Measurements from ENCODE around the gene PID1.

PID1 gene

DNA sequence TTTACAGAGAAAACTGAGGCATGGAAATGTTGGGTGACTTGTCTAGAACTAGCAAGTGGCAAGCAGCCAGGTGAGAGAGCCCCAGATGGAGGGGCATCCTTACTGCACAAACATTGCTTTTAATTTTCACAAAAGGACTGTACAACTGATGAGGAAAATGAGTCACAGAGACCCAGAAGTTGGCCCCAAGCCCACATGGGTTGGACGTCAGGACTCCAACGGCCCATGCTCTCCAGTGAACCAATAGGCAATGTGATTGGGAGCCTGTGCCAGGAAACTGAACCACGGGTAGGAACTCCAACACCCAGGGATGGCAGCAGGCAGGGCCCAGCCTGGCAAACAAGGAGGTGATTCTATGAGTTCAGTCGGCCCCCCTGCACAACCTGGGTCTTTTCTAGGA lies 50.8 kb downstream of the PID1 start:
- no peak overlapping the region for H3K27ac ChIP-seq (ENCODE audit: low read depth, low read length)
- no peaks in the 10 kb centered on the region for H3K27me3 ChIP-seq (ENCODE audit: insufficient read depth, low read length)
- no peaks in the 10 kb centered on the region for H3K79me2 ChIP-seq (ENCODE audit: control insufficient read depth, insufficient read depth, low read length, unreplicated experiment)
- H2AFZ ChIP-seq (ENCODE audit: low read length, unreplicated experiment), result no peak overlapping the region
- H3K36me3 ChIP-seq (ENCODE audit: insufficient read depth, low read length), result no peaks in the 10 kb centered on the region
- H3K4me1 ChIP-seq (ENCODE audit: control insufficient read depth, insufficient read depth, low read length, unreplicated experiment), result no peaks in the 10 kb centered on the region
- H3K4me3 ChIP-seq (ENCODE audit: low read depth, low read length), result no peak overlapping the region

DNA sequence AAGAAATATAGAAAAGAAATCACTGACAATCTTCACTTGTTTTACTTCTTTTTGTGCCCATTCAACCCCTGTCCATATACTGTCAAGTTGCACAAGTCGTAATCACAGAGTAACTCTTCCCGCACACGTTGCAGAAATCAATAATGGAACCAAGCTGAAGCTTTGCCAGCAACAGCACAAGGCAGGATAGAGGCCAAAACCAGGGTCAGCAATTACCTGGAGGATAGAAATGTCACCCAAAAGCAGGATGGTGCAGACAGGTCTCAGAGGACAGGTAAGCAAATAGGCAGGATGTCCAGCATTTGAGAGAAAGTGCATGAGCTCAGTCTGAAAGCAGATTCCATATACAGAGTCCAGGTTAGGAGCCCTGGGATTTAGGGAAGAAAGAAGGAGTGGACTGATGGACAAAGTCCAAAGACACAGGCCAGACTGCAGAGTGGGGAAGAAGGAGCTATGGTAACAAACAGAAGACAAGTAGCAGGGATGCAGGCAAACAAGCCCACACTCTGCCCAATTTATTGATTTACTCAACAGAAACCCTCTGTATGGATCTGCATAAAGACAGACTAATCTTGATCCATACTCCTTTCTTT lies 52.7 kb downstream of the PID1 start:
- Histone ChIP-seq H3K4me1 (ENCODE audit: control insufficient read depth, insufficient read depth, low read length, unreplicated experiment) (no peaks in the 10 kb centered on the region), H3K27ac (ENCODE audit: low read depth, low read length) (no peak overlapping the region), H3K36me3 (ENCODE audit: insufficient read depth, low read length) (no peaks in the 10 kb centered on the region), H3K79me2 (ENCODE audit: control insufficient read depth, insufficient read depth, low read length, unreplicated experiment) (no peaks in the 10 kb centered on the region), H2AFZ (ENCODE audit: low read length, unreplicated experiment) (no peak overlapping the region), H3K27me3 (ENCODE audit: insufficient read depth, low read length) (no peaks in the 10 kb centered on the region), H3K4me3 (ENCODE audit: low read depth, low read length) (no peak overlapping the region)

DNA sequence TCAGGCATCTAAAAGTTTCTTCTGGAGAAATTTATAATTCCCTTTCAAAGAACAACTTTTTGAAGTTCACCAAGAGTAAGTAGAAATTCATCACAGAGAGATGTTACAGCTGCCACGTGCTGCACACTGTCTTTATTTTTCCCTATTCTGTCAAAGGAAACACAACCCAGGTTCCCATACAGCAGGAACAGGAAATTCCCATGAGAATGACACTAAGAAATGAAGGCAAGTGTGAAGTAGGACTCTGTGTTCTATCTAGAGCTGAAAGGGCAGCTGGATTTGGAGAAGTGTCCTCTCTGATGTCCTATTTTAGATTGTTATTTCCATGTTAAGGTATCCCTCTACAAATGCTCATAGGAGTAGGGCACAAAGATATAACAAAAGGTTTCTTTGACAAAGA lies 58.8 kb downstream of the PID1 start:
- no peaks in the 10 kb centered on the region for H3K36me3 ChIP-seq (ENCODE audit: insufficient read depth, low read length)
- H3K79me2 ChIP-seq (ENCODE audit: control insufficient read depth, insufficient read depth, low read length, unreplicated experiment), result no peaks in the 10 kb centered on the region
- no peaks in the 10 kb centered on the region for H3K27me3 ChIP-seq (ENCODE audit: insufficient read depth, low read length)

DNA sequence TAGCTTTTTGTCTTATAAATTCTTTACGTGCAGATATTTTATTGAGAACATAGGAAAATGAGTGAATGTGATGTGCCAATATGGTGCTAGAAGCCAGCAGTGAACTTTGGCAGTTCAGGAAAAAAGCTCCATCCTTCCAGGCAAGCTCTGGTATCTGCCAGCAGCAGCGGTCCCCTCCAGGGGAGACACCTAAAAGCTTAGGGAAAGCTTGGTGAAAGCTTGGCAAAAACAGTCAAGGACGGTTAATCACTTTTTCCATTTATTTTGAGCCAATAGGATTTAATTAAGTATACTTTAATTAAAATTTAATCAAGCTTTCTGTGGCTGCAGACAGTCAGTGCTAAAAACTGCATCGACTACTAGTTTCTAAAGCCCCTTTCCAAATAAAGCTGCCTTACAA lies 60.4 kb downstream of the PID1 start:
- no peaks in the 10 kb centered on the region for H3K36me3 ChIP-seq (ENCODE audit: insufficient read depth, low read length)
- H3K4me1 ChIP-seq (ENCODE audit: control insufficient read depth, insufficient read depth, low read length, unreplicated experiment), result no peaks in the 10 kb centered on the region
- H2AFZ ChIP-seq (ENCODE audit: low read length, unreplicated experiment), result no peak overlapping the region
- no peaks in the 10 kb centered on the region for H3K27me3 ChIP-seq (ENCODE audit: insufficient read depth, low read length)
- H3K79me2 ChIP-seq (ENCODE audit: control insufficient read depth, insufficient read depth, low read length, unreplicated experiment), result no peaks in the 10 kb centered on the region
- no peak overlapping the region for H3K4me3 ChIP-seq (ENCODE audit: low read depth, low read length)
- no peak overlapping the region for H3K27ac ChIP-seq (ENCODE audit: low read depth, low read length)

More for the DNA sequence above, 58.8 kb downstream of the PID1 start:
- no peak overlapping the region for H3K4me3 ChIP-seq (ENCODE audit: low read depth, low read length)
- H3K4me1 ChIP-seq (ENCODE audit: control insufficient read depth, insufficient read depth, low read length, unreplicated experiment), result no peaks in the 10 kb centered on the region
- H3K27ac ChIP-seq (ENCODE audit: low read depth, low read length), result no peak overlapping the region
- no peak overlapping the region for H2AFZ ChIP-seq (ENCODE audit: low read length, unreplicated experiment)

DNA sequence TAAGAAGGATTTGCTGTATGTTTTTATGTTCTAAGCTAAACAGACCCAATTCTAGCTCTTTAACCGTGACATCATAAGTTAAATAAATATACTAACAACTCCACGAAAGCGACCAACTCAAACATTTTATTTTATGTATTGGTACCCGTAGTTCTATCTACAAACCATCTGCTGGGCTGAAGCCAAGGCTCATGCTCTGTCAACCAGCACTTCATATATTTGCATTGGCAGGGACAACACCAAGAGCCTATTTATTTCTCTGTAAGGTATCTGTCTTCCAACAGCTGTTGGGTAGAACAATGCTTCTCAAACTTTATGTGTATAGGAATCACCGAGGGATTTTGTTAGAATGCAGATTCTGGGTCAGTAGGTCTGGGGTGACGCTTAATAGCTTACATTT lies 64.5 kb downstream of the PID1 start:
- Histone ChIP-seq H3K4me1 (ENCODE audit: control insufficient read depth, insufficient read depth, low read length, unreplicated experiment) (no peaks in the 10 kb centered on the region), H3K27me3 (ENCODE audit: insufficient read depth, low read length) (no peaks in the 10 kb centered on the region), H3K4me3 (ENCODE audit: low read depth, low read length) (no peak overlapping the region), H2AFZ (ENCODE audit: low read length, unreplicated experiment) (no peak overlapping the region), H3K36me3 (ENCODE audit: insufficient read depth, low read length) (no peaks in the 10 kb centered on the region), H3K27ac (ENCODE audit: low read depth, low read length) (no peak overlapping the region), H3K79me2 (ENCODE audit: control insufficient read depth, insufficient read depth, low read length, unreplicated experiment) (no peaks in the 10 kb centered on the region)

DNA sequence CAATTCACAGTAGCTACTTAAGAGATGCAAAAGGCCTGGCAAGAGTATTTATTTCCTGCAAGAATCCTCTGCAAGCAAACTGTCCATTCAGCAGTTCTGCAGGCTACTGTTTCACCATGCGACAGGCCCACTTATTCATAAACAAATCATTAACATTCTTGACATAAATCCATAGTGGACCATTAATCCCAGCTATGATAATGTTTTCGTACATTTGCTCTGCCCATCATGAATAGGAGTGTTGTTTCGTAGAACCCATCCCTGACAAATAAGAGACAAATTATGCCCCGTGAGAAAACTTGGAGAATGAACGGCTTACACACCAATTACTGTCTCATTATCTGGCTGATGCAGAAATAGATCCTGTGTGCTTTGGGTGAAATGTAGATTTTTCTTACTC lies 65.4 kb downstream of the PID1 start:
- Histone ChIP-seq H2AFZ (ENCODE audit: low read length, unreplicated experiment) (no peak overlapping the region), H3K27ac (ENCODE audit: low read depth, low read length) (no peak overlapping the region), H3K79me2 (ENCODE audit: control insufficient read depth, insufficient read depth, low read length, unreplicated experiment) (no peaks in the 10 kb centered on the region), H3K36me3 (ENCODE audit: insufficient read depth, low read length) (no peaks in the 10 kb centered on the region), H3K4me1 (ENCODE audit: control insufficient read depth, insufficient read depth, low read length, unreplicated experiment) (no peaks in the 10 kb centered on the region), H3K27me3 (ENCODE audit: insufficient read depth, low read length) (no peaks in the 10 kb centered on the region), H3K4me3 (ENCODE audit: low read depth, low read length) (no peak overlapping the region)

DNA sequence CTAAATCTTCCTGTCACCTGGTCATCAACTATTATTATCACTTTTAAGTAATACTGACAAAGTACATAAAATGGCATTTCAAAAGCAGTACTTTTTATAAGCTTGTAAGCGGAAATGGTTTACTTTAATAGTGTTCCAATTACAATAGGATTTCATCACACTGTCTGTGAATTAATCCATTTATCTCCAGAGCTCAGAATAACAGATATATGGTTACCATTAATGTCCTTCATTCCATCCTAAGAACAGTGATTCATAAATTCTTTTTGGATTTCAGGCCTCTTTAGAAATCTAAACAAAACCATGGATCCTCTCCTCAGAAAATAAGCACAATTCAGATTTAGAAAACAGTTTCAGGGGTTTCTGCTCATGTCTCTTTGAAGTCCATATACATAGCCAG lies 68.4 kb downstream of the PID1 start:
- no peak overlapping the region for H2AFZ ChIP-seq (ENCODE audit: low read length, unreplicated experiment)
- H3K27me3 ChIP-seq (ENCODE audit: insufficient read depth, low read length), result no peaks in the 10 kb centered on the region
- H3K4me3 ChIP-seq (ENCODE audit: low read depth, low read length), result no peak overlapping the region
- no peaks in the 10 kb centered on the region for H3K79me2 ChIP-seq (ENCODE audit: control insufficient read depth, insufficient read depth, low read length, unreplicated experiment)
- H3K4me1 ChIP-seq (ENCODE audit: control insufficient read depth, insufficient read depth, low read length, unreplicated experiment), result no peaks in the 10 kb centered on the region
- no peaks in the 10 kb centered on the region for H3K36me3 ChIP-seq (ENCODE audit: insufficient read depth, low read length)
- H3K27ac ChIP-seq (ENCODE audit: low read depth, low read length), result no peak overlapping the region

DNA sequence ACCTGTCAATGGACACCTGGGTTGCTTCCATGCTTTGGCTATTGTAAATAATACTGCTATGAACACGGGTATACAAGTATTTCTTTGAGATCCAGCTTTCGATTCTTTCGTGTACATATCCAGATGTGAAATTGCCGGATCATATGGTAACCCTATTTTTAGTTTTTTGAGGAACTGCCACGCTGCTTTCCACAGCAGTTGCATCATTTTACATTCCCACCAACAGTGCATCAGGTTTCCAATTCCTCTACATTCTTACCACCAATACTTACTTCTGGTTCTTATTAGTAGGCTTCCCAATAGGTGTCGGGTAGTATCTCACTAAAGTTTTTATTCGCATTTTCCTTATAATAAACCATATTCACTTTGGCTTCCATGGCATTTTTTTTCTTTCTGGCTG lies 69.6 kb downstream of the PID1 start:
- Histone ChIP-seq H2AFZ (ENCODE audit: low read length, unreplicated experiment) (no peak overlapping the region), H3K79me2 (ENCODE audit: control insufficient read depth, insufficient read depth, low read length, unreplicated experiment) (no peaks in the 10 kb centered on the region), H3K36me3 (ENCODE audit: insufficient read depth, low read length) (no peaks in the 10 kb centered on the region), H3K27ac (ENCODE audit: low read depth, low read length) (no peak overlapping the region), H3K4me3 (ENCODE audit: low read depth, low read length) (no peak overlapping the region), H3K4me1 (ENCODE audit: control insufficient read depth, insufficient read depth, low read length, unreplicated experiment) (no peaks in the 10 kb centered on the region), H3K27me3 (ENCODE audit: insufficient read depth, low read length) (no peaks in the 10 kb centered on the region)

DNA sequence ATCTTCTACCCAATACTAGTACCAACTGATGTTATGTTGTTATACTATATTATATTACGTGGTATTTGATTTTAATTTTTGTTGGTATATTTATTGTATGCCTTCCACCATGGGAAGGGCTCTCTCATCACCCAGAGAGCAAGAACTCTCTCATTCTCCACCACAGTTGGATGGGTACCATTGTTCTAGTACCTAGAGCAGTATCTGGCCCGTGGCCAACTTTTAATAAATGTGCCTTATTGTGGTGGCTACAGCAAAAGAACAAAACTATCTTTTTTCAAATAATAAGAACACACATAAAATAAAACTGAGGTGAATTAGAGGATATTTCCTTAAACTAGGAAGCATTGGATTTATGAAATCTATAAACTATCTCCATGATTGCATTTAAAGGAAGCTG lies 71.8 kb downstream of the PID1 start:
- no peak overlapping the region for H2AFZ ChIP-seq (ENCODE audit: low read length, unreplicated experiment)
- no peaks in the 10 kb centered on the region for H3K79me2 ChIP-seq (ENCODE audit: control insufficient read depth, insufficient read depth, low read length, unreplicated experiment)
- H3K27me3 ChIP-seq (ENCODE audit: insufficient read depth, low read length), result no peaks in the 10 kb centered on the region
- no peaks in the 10 kb centered on the region for H3K36me3 ChIP-seq (ENCODE audit: insufficient read depth, low read length)
- H3K4me3 ChIP-seq (ENCODE audit: low read depth, low read length), result no peak overlapping the region
- no peaks in the 10 kb centered on the region for H3K4me1 ChIP-seq (ENCODE audit: control insufficient read depth, insufficient read depth, low read length, unreplicated experiment)
- no peak overlapping the region for H3K27ac ChIP-seq (ENCODE audit: low read depth, low read length)

DNA sequence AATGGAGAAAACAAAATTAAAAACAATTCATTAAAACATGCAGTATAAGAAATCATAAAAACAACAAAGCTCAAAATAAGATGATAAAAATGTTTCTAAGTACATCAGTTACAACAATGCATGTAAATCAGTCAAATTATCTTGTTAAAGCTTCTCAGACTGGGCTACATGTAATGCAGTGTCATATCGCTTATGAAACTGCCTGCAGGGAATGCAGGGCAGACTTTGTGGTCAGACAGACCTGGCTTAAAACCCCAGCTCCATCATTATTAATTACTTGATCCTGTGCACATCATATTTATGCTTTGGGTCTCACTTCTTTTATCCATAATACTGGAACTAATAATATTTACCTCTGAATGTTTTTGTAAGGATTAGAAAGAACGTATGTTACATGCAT lies 74.6 kb downstream of the PID1 start:
- no peak overlapping the region for H2AFZ ChIP-seq (ENCODE audit: low read length, unreplicated experiment)
- no peaks in the 10 kb centered on the region for H3K36me3 ChIP-seq (ENCODE audit: insufficient read depth, low read length)
- no peak overlapping the region for H3K4me3 ChIP-seq (ENCODE audit: low read depth, low read length)

DNA sequence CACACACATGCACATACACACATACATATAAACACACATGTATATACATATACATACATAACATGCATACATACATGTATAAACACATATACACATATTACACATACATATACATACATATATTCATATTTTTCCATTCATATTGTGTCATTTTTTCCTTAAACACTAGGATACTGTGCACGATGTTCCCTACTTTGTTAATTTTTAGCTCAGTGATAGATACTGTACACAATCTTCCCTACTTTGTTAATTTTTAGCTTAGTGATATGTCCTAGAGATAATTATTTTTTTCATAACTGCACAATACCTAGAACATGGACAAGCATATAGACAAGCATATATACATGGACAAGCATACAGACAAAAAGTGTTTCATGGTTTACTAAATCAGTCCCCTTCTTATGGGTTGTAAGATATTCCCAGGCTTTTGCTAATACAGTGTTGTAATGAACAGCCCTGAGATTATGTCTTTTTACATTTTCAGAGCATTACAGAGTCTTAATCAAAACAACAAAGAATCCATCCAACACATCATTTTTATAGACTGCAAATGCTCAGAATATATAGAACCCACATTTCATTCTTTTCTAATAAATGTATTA lies 75.6 kb downstream of the PID1 start:
- H3K27ac ChIP-seq (ENCODE audit: low read depth, low read length), result no peak overlapping the region
- H3K79me2 ChIP-seq (ENCODE audit: control insufficient read depth, insufficient read depth, low read length, unreplicated experiment), result no peaks in the 10 kb centered on the region
- H3K4me1 ChIP-seq (ENCODE audit: control insufficient read depth, insufficient read depth, low read length, unreplicated experiment), result no peaks in the 10 kb centered on the region
- H2AFZ ChIP-seq (ENCODE audit: low read length, unreplicated experiment), result no peak overlapping the region
- no peaks in the 10 kb centered on the region for H3K36me3 ChIP-seq (ENCODE audit: insufficient read depth, low read length)
- no peaks in the 10 kb centered on the region for H3K27me3 ChIP-seq (ENCODE audit: insufficient read depth, low read length)
- no peak overlapping the region for H3K4me3 ChIP-seq (ENCODE audit: low read depth, low read length)

More for the DNA sequence above, 74.6 kb downstream of the PID1 start:
- Histone ChIP-seq H3K27ac (ENCODE audit: low read depth, low read length) (no peak overlapping the region), H3K79me2 (ENCODE audit: control insufficient read depth, insufficient read depth, low read length, unreplicated experiment) (no peaks in the 10 kb centered on the region), H3K4me1 (ENCODE audit: control insufficient read depth, insufficient read depth, low read length, unreplicated experiment) (no peaks in the 10 kb centered on the region), H3K27me3 (ENCODE audit: insufficient read depth, low read length) (no peaks in the 10 kb centered on the region)

Measured in ACC112 (cell line).